Ovary (tissue), 3 donors: ENCODE measurements around the gene BPTF.

ENCODE experiments used
- CTCF ChIP-seq, 3 donors: fragments of 450-650 bp in 2 of 3; fragments of 200-600 bp in 1 of 3; IDR thresholded peaks; one replicate each; pipeline versions ENCODE4 v1.5.1 to v1.8.0; 2016 to 2022; ENCODE audit warnings: antibody characterized with exemption in 3 of 3, mild to moderate bottlenecking in 1 of 3
- POLR2A ChIP-seq: fragments of 450-650 bp; IDR thresholded peaks from one replicate; pipeline ENCODE4 v1.6.1; 2017; ENCODE audit warnings: antibody characterized with exemption, mild to moderate bottlenecking, moderate library complexity
- donor health status: DM: no; HTN: no; CAD: no.

GRCh38 chr17:67834634-67835033 is 9.3 kb downstream of the BPTF start:
- TF ChIP-seq POLR2A (no peak), CTCF (IDR thresholded peaks at IDR 0.05) (no peak)
